ENCODE measurements around the gene CCDC88C. TPM values are rescaled to one million over a fixed set of nuclear protein-coding genes. Genes with fewer than 3 reads are reported as not detected.

CCDC88C gene
- total RNA-seq, 2 experiments from 2014 or later: 73.7 to 82.8 TPM

- H3K4me1 Mint-ChIP-seq: peaks cover 80% of the 10 kb centered on the region
- H3K27me3 Mint-ChIP-seq: no peaks in the 10 kb centered on the region
- H3K27ac Mint-ChIP-seq: peak overlapping the region; percentile 100
- H3K36me3 Mint-ChIP-seq (ENCODE audit: low read depth): peaks cover 53% of the 10 kb centered on the region
- H3K9me3 Mint-ChIP-seq (ENCODE audit: low read depth): no peaks in the 10 kb centered on the region
- POLR2A ChIA-PET: interaction anchor here (0.6 to 2.2 kb wide), 5 partner anchors 12 to 798 kb away, joined by 3 to 17 read pairs (median 4); no protein-coding TSS in a partner anchor
- intact Hi-C loops (cut with DNase I, micrococcal nuclease): loop anchor here (1.0 to 10.0 kb wide), 6 partner anchors 24 to 540 kb away; partner anchors contain the start of genes PPP4R3A (in 2 of the 2) and TC2N (in 1 of the 2)
- CTCF ChIA-PET: interaction anchor here (0.6 to 15.0 kb wide), 19 partner anchors 11 to 129 kb away, joined by 3 to 177 read pairs (median 6); partner anchors contain the start of gene CCDC88C
- DNase-seq (peak; percentile 32), ATAC-seq (no peak)
- H3K4me3 Mint-ChIP-seq: peak overlapping the region; percentile 74
Measured at GRCh38 chr14:91324606-91325575, 92.7 kb downstream of the CCDC88C start.

- intact Hi-C loops (cut with DNase I, micrococcal nuclease): loop anchor here (1.0 to 10.0 kb wide), 9 partner anchors 25 to 541 kb away; partner anchors contain the start of genes PPP4R3A (in 2 of the 2) and TC2N (in 1 of the 2)
- H3K4me3 Mint-ChIP-seq: peak overlapping the region; percentile 74
- no peaks in the 10 kb centered on the region for H3K9me3 Mint-ChIP-seq (ENCODE audit: low read depth)
- H3K36me3 Mint-ChIP-seq (ENCODE audit: low read depth): peaks cover 60% of the 10 kb centered on the region
- H3K4me1 Mint-ChIP-seq: peaks cover 83% of the 10 kb centered on the region
- ATAC-seq (peak; percentile 85), DNase-seq (peak; percentile 98)
- no peaks in the 10 kb centered on the region for H3K27me3 Mint-ChIP-seq
- ChIA-PET POLR2A (interaction anchor here (0.6 to 2.2 kb wide), 8 partner anchors 11 to 799 kb away, joined by 3 to 17 read pairs (median 3); no protein-coding TSS in a partner anchor), CTCF (interaction anchor here (0.5 to 15.0 kb wide), 37 partner anchors 8 to 539 kb away, joined by 3 to 177 read pairs (median 4); partner anchors contain the start of gene CCDC88C)
- peak overlapping the region; percentile 100 for H3K27ac Mint-ChIP-seq
Measured at GRCh38 chr14:91323671-91324605, 93.7 kb downstream of the CCDC88C start.

- Mint-ChIP-seq H3K27ac (peak overlapping the region; percentile 100), H3K9me3 (ENCODE audit: low read depth) (no peaks in the 10 kb centered on the region), H3K27me3 (no peaks in the 10 kb centered on the region), H3K4me1 (peaks cover 83% of the 10 kb centered on the region), H3K4me3 (peak overlapping the region; percentile 74), H3K36me3 (ENCODE audit: low read depth) (peaks cover 66% of the 10 kb centered on the region)
- POLR2A ChIA-PET: interaction anchor here (0.6 to 2.2 kb wide), 7 partner anchors 10 to 271 kb away, joined by 3 to 17 read pairs (median 5); no protein-coding TSS in a partner anchor
- ATAC-seq: no peak
- CTCF ChIA-PET: interaction anchor here (0.5 to 15.0 kb wide), 30 partner anchors 8 to 540 kb away, joined by 3 to 177 read pairs (median 4); partner anchors contain the start of gene CCDC88C
- intact Hi-C loops (cut with DNase I, micrococcal nuclease): loop anchor here (1.0 to 10.0 kb wide), 5 partner anchors 50 to 542 kb away; partner anchors contain the start of genes PPP4R3A (in 1 of the 2) and TC2N (in 1 of the 2)
- no peak for DNase-seq
Measured at GRCh38 chr14:91323031-91323430, 94.6 kb downstream of the CCDC88C start.

GRCh38 chr14:91322623-91323022 lies 95.0 kb downstream of the CCDC88C start:
- Mint-ChIP-seq H3K36me3 (ENCODE audit: low read depth) (peaks cover 70% of the 10 kb centered on the region), H3K9me3 (ENCODE audit: low read depth) (no peaks in the 10 kb centered on the region), H3K4me1 (peaks cover 83% of the 10 kb centered on the region), H3K4me3 (no peak overlapping the region), H3K27ac (peak overlapping the region; percentile 100), H3K27me3 (no peaks in the 10 kb centered on the region)
- intact Hi-C loops (cut with DNase I, micrococcal nuclease): loop anchor here (1.0 to 10.0 kb wide), 5 partner anchors 50 to 542 kb away; partner anchors contain the start of genes PPP4R3A (in 1 of the 2) and TC2N (in 1 of the 2)
- ATAC-seq (no peak), DNase-seq (no peak)
- CTCF ChIA-PET: interaction anchor here (0.7 to 15.0 kb wide), 13 partner anchors 7 to 105 kb away, joined by 3 to 177 read pairs (median 6); partner anchors contain the start of gene CCDC88C
- POLR2A ChIA-PET: interaction anchor here (0.6 to 1.4 kb wide), 3 partner anchors 10 to 28 kb away, joined by 3 to 9 read pairs (median 5); no protein-coding TSS in a partner anchor

- Mint-ChIP-seq H3K4me1 (peaks cover 83% of the 10 kb centered on the region), H3K9me3 (ENCODE audit: low read depth) (no peaks in the 10 kb centered on the region), H3K27me3 (no peaks in the 10 kb centered on the region), H3K27ac (peak overlapping the region; percentile 28), H3K4me3 (no peak overlapping the region), H3K36me3 (ENCODE audit: low read depth) (peaks cover 73% of the 10 kb centered on the region)
- DNase-seq (no peak), ATAC-seq (no peak)
- intact Hi-C loops (cut with DNase I, micrococcal nuclease): loop anchor here in 1 of 2 experiments (5.0 to 10.0 kb wide), 2 partner anchors 191 to 544 kb away; partner anchors contain the start of genes PPP4R3A and TC2N
- ChIA-PET CTCF (interaction anchor here (0.7 to 15.0 kb wide), 5 partner anchors 24 to 106 kb away, joined by 3 to 177 read pairs (median 3); partner anchors contain the start of gene CCDC88C), POLR2A (no interaction called here)
Measured at GRCh38 chr14:91321131-91321530, 96.5 kb downstream of the CCDC88C start.

- no peak for DNase-seq
- no peak for ATAC-seq
- CTCF ChIA-PET: interaction anchor here (1.1 to 15.0 kb wide), 2 partner anchors 32 to 96 kb away, joined by 5 to 177 read pairs; partner anchors contain the start of gene CCDC88C
- Mint-ChIP-seq H3K36me3 (ENCODE audit: low read depth) (peaks cover 73% of the 10 kb centered on the region), H3K9me3 (ENCODE audit: low read depth) (no peaks in the 10 kb centered on the region), H3K4me1 (peaks cover 83% of the 10 kb centered on the region), H3K27me3 (no peaks in the 10 kb centered on the region), H3K27ac (peak overlapping the region; percentile 72), H3K4me3 (no peak overlapping the region)
- POLR2A ChIA-PET: no interaction called here
- intact Hi-C loops (cut with DNase I, micrococcal nuclease): loop anchor here in 1 of 2 experiments (5.0 to 10.0 kb wide), 2 partner anchors 192 to 545 kb away; partner anchors contain the start of genes PPP4R3A and TC2N
Measured at GRCh38 chr14:91320266-91320665, 97.4 kb downstream of the CCDC88C start.

GRCh38 chr14:91318911-91319310 lies 98.7 kb downstream of the CCDC88C start:
- Mint-ChIP-seq H3K27me3 (no peaks in the 10 kb centered on the region), H3K9me3 (ENCODE audit: low read depth) (no peaks in the 10 kb centered on the region), H3K36me3 (ENCODE audit: low read depth) (peaks cover 73% of the 10 kb centered on the region), H3K4me1 (peaks cover 83% of the 10 kb centered on the region), H3K4me3 (no peak overlapping the region), H3K27ac (peak overlapping the region; percentile 55)
- DNase-seq (no peak), ATAC-seq (no peak)
- CTCF ChIA-PET: interaction anchor here (15.0 kb wide), 1 partner anchor 97 kb away, joined by 177 read pairs; the partner anchor contains the start of gene CCDC88C
- intact Hi-C loops (cut with DNase I, micrococcal nuclease): loop anchor here in 1 of 2 experiments (5.0 kb wide), 2 partner anchors 257 to 718 kb away; partner anchors contain the start of gene RPS6KA5
- POLR2A ChIA-PET: no interaction called here

- Mint-ChIP-seq H3K9me3 (ENCODE audit: low read depth) (no peaks in the 10 kb centered on the region), H3K27ac (peak overlapping the region; percentile 96)
- intact Hi-C loops (cut with DNase I, micrococcal nuclease): loop anchor here (1.0 to 5.0 kb wide), 4 partner anchors 15 to 720 kb away; partner anchors contain the start of gene RPS6KA5 (in 1 of the 2)
Measured at GRCh38 chr14:91317381-91318308, 100.0 kb downstream of the CCDC88C start.

GRCh38 chr14:91316761-91317160 lies 100.9 kb downstream of the CCDC88C start:
- no peak for DNase-seq
- Mint-ChIP-seq H3K36me3 (ENCODE audit: low read depth) (peaks cover 72% of the 10 kb centered on the region), H3K27me3 (no peaks in the 10 kb centered on the region), H3K4me1 (peaks cover 76% of the 10 kb centered on the region), H3K27ac (peak overlapping the region; percentile 96), H3K9me3 (ENCODE audit: low read depth) (no peaks in the 10 kb centered on the region), H3K4me3 (peak overlapping the region; percentile 56)
- ChIA-PET POLR2A (no interaction called here), CTCF (interaction anchor here (1.0 to 15.0 kb wide), 5 partner anchors 10 to 99 kb away, joined by 3 to 177 read pairs (median 4); partner anchors contain the start of gene CCDC88C)
- intact Hi-C loops (cut with DNase I, micrococcal nuclease): loop anchor here (1.0 to 5.0 kb wide), 4 partner anchors 14 to 721 kb away; partner anchors contain the start of gene RPS6KA5 (in 1 of the 2)
- ATAC-seq: no peak

More at GRCh38 chr14:91317381-91318308, 100.0 kb downstream of the CCDC88C start:
- Mint-ChIP-seq H3K4me3 (peak overlapping the region; percentile 56), H3K27me3 (no peaks in the 10 kb centered on the region), H3K36me3 (ENCODE audit: low read depth) (peaks cover 75% of the 10 kb centered on the region), H3K4me1 (peaks cover 83% of the 10 kb centered on the region)
- DNase-seq (peak; percentile 93), ATAC-seq (peak; percentile 60)
- CTCF ChIA-PET: interaction anchor here (0.7 to 15.0 kb wide), 6 partner anchors 9 to 99 kb away, joined by 3 to 177 read pairs (median 4); partner anchors contain the start of gene CCDC88C
- POLR2A ChIA-PET: interaction anchor here (0.6 kb wide), 2 partner anchors 100 to 106 kb away, joined by 3 to 4 read pairs; partner anchors contain the start of gene CCDC88C

All from activated CD4-positive, alpha-beta T cell treated with anti-CD3 and anti-CD28 coated beads for 36 hours (primary cell).